ENCODE data around the gene PITPNB.

The PITPNB gene

GRCh38 chr22:27875951-27876350 is 43.1 kb downstream of the PITPNB start:
- TF ChIP-seq EZH2phosphoT487 (IDR thresholded peaks at IDR 0.05; ENCODE audit: borderline replicate concordance, low read length) (no peak), CTCF (IDR thresholded peaks at IDR 0.05; ENCODE audit: low read depth, low read length, poor library complexity, severe bottlenecking) (no peak)
- peaks cover 60% of the 10 kb centered on the region for H3K79me2 ChIP-seq (ENCODE audit: control insufficient read depth, low read length)
- peaks cover 84% of the 10 kb centered on the region for H3K36me3 ChIP-seq (ENCODE audit: control insufficient read depth, low read length)
- H3K4me1 ChIP-seq (ENCODE audit: control insufficient read depth, low read length) = 0 out of 2 replicates have a peak, but pooled peaks cover 3% of the 10 kb centered on the region
- no peaks in the 10 kb centered on the region for H3K27me3 ChIP-seq (ENCODE audit: control insufficient read depth, low read length)
- peaks cover 17% of the 10 kb centered on the region; the same call in 1 of the 2 replicates for H4K20me1 ChIP-seq (ENCODE audit: control insufficient read depth, insufficient read depth, low read depth, low read length)
- no peaks in the 10 kb centered on the region for H3K9me3 ChIP-seq (ENCODE audit: control insufficient read depth, insufficient read depth, low read length)
- H3K9me2 ChIP-seq (replicated peaks; ENCODE audit: control insufficient read depth, low read length) = no peaks in the 10 kb centered on the region
- H3K4me3 ChIP-seq (ENCODE audit: low read length) = no peak overlapping the region
- H3K27ac ChIP-seq (ENCODE audit: low read depth, low read length) = no peak overlapping the region
- no peak overlapping the region for H3K4me2 ChIP-seq (ENCODE audit: low read length)
- H3F3A ChIP-seq (ENCODE audit: control insufficient read depth, insufficient read depth) = peaks cover 5% of the 10 kb centered on the region; the same call in 1 of the 2 replicates

- Histone ChIP-seq H3K36me3 (ENCODE audit: control insufficient read depth, low read length) (peaks cover 92% of the 10 kb centered on the region), H3K4me1 (ENCODE audit: control insufficient read depth, low read length) (0 out of 2 replicates have a peak, but pooled peaks cover 3% of the 10 kb centered on the region), H3K27me3 (ENCODE audit: control insufficient read depth, low read length) (no peaks in the 10 kb centered on the region), H3K4me3 (ENCODE audit: low read length) (no peak overlapping the region), H3K9me2 (replicated peaks; ENCODE audit: control insufficient read depth, low read length) (no peaks in the 10 kb centered on the region), H3K4me2 (ENCODE audit: low read length) (no peak overlapping the region), H3K27ac (ENCODE audit: low read depth, low read length) (no peak overlapping the region), H4K20me1 (ENCODE audit: control insufficient read depth, insufficient read depth, low read depth, low read length) (peaks cover 14% of the 10 kb centered on the region; the same call in 1 of the 2 replicates), H3K79me2 (ENCODE audit: control insufficient read depth, low read length) (peaks cover 49% of the 10 kb centered on the region), H3K9me3 (ENCODE audit: control insufficient read depth, insufficient read depth, low read length) (no peaks in the 10 kb centered on the region), H3F3A (ENCODE audit: control insufficient read depth, insufficient read depth) (0 out of 2 replicates have a peak, but pooled peaks cover 2% of the 10 kb centered on the region)
- TF ChIP-seq EZH2phosphoT487 (IDR thresholded peaks at IDR 0.05; ENCODE audit: borderline replicate concordance, low read length) (no peak), CTCF (IDR thresholded peaks at IDR 0.05; ENCODE audit: low read depth, low read length, poor library complexity, severe bottlenecking) (no peak)
Measured at GRCh38 chr22:27874764-27875163, 44.3 kb downstream of the PITPNB start.

GRCh38 chr22:27874185-27874584 is 44.9 kb downstream of the PITPNB start:
- H3K9me3 ChIP-seq (ENCODE audit: control insufficient read depth, insufficient read depth, low read length) = no peaks in the 10 kb centered on the region
- no peaks in the 10 kb centered on the region for H3F3A ChIP-seq (ENCODE audit: control insufficient read depth, insufficient read depth)
- H3K4me1 ChIP-seq (ENCODE audit: control insufficient read depth, low read length) = 0 out of 2 replicates have a peak, but pooled peaks cover 3% of the 10 kb centered on the region
- TF ChIP-seq EZH2phosphoT487 (IDR thresholded peaks at IDR 0.05; ENCODE audit: borderline replicate concordance, low read length) (no peak), CTCF (IDR thresholded peaks at IDR 0.05; ENCODE audit: low read depth, low read length, poor library complexity, severe bottlenecking) (no peak)
- H3K4me2 ChIP-seq (ENCODE audit: low read length) = no peak overlapping the region
- H3K79me2 ChIP-seq (ENCODE audit: control insufficient read depth, low read length) = peaks cover 45% of the 10 kb centered on the region
- peaks cover 13% of the 10 kb centered on the region; the same call in 1 of the 2 replicates for H4K20me1 ChIP-seq (ENCODE audit: control insufficient read depth, insufficient read depth, low read depth, low read length)
- H3K27ac ChIP-seq (ENCODE audit: low read depth, low read length) = no peak overlapping the region
- H3K27me3 ChIP-seq (ENCODE audit: control insufficient read depth, low read length) = no peaks in the 10 kb centered on the region
- peaks cover 94% of the 10 kb centered on the region for H3K36me3 ChIP-seq (ENCODE audit: control insufficient read depth, low read length)
- no peak overlapping the region for H3K4me3 ChIP-seq (ENCODE audit: low read length)
- H3K9me2 ChIP-seq (replicated peaks; ENCODE audit: control insufficient read depth, low read length) = no peaks in the 10 kb centered on the region
